ENCODE data around the gene HOXB13. TPM values are rescaled to one million over a fixed set of nuclear protein-coding genes. Genes with fewer than 3 reads are reported as not detected.
"Not testable (repeated sequence)": the region's sequence is repeated elsewhere in the genome, so short reads cannot be mapped to it uniquely, and the experiment has no call there.

Gene HOXB13
- total RNA-seq, 1 experiment from 2014 or later: 6.5 TPM

GRCh38 chr17:48718761-48719641 is 9.5 kb downstream of the HOXB13 start:
- in situ Hi-C loops (cut with HindIII; ENCODE audit: low pct_unique_long_range_greater_than_20kb, low sequenced_read_pairs): no loop called here
- no peak for DNase-seq (ENCODE audit: low read depth)

DNA sequence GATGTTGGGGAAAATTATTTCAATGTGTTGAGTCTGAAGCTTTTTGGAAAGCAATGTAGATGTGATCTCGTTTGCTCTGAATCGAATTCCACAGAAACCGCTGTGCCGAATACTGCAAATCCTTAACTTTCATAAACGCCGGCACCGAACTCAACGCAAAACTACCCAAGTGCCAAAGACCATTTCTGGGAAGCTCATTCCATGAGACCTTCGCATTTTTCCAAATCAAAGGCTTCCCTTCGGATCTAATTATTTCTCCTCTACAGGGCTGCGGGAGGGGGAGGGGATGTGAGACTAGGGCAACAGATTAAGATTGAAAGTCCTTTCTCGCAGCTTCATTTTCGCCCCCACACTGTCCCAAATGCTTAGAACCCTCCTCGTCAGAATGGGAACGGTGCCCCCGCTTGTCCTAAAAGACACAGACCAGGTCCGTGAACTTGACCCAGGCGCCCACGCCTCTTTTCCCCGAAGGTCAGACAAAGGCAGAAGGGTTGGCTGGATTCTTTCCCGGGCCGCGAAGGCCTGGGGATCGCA is 10.3 kb downstream of the HOXB13 start:
- no peak for DNase-seq (ENCODE audit: low read depth)
- in situ Hi-C loops (cut with HindIII; ENCODE audit: low pct_unique_long_range_greater_than_20kb, low sequenced_read_pairs): no loop called here

GRCh38 chr17:48717367-48718226 is 11.0 kb downstream of the HOXB13 start:
- in situ Hi-C loops (cut with HindIII; ENCODE audit: low pct_unique_long_range_greater_than_20kb, low sequenced_read_pairs): no loop called here
- no peak for DNase-seq (ENCODE audit: low read depth)

- in situ Hi-C loops (cut with HindIII; ENCODE audit: low pct_unique_long_range_greater_than_20kb, low sequenced_read_pairs); DNase-seq (ENCODE audit: low read depth): not testable (repeated sequence)
These were observed 12.0 kb downstream of the HOXB13 start for GRCh38 chr17:48716549-48716948.

- in situ Hi-C loops (cut with HindIII; ENCODE audit: low pct_unique_long_range_greater_than_20kb, low sequenced_read_pairs): no loop called here
- no peak for DNase-seq (ENCODE audit: low read depth)
These were observed 12.8 kb downstream of the HOXB13 start for GRCh38 chr17:48715496-48716399.

DNA sequence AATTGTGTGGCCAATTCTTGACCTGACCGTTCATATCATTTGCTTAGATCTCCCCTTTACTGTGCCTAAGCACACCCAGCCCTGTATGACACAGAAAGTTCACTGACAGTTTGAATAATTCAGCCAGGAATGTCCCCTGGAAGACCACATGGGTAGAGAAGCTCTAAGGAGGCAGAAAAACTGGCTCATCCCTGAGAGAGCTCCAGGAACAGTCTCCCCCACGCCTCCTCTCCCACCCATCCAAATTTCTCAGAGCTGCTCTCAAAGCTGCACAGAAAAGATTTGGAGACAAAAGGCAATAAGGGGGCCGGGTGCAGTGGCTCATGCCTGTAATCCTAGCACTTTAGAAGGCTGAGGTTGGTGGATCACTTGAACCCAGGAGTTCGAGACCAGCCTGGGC is 17.4 kb downstream of the HOXB13 start:
- no peak for DNase-seq (ENCODE audit: low read depth)
- in situ Hi-C loops (cut with HindIII; ENCODE audit: low pct_unique_long_range_greater_than_20kb, low sequenced_read_pairs): no loop called here

DNA sequence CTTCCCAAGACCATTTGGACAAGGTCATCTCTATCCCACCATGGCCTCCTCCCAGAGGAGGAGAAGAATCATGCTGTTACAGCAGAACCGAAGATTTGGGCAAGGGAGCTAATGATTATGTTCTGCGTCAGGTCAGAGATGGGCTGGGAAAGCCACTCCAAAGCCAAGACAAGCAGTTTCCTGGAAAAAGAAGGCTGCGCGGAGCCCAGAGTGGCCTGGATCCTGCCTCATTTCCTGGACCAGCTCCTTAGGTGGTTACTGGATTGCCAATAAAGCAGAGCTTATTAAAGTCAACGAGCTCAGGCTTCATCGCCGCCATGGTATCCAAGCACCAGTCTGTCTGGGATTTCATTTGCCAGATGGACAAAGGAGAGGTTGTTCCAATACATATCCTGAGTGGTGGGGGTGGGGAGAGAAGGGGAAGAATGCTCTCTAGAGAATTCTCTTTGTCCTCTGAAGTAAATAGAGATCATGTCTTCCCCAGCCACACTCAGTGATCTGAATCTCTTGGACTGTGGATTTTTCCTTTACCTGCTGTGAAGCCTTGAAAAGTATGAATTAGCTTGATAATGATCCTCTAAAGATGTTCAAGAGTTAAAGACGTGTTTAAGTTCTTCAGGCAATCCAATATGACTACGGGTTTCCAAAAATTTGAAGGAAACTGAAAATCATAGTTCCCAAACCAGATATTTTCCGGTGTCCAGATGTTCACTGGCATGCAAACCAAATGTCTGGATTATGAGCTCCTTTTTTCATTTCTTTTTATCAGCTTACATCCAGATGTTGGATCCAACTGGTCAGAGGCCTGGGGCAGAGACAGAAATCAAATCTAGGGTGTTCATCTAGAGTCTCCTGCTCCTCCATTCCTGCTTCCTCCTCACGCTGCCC is 23.9 kb downstream of the HOXB13 start:
- in situ Hi-C loops (cut with HindIII; ENCODE audit: low pct_unique_long_range_greater_than_20kb, low sequenced_read_pairs): no loop called here
- DNase-seq (ENCODE audit: low read depth): no peak

DNA sequence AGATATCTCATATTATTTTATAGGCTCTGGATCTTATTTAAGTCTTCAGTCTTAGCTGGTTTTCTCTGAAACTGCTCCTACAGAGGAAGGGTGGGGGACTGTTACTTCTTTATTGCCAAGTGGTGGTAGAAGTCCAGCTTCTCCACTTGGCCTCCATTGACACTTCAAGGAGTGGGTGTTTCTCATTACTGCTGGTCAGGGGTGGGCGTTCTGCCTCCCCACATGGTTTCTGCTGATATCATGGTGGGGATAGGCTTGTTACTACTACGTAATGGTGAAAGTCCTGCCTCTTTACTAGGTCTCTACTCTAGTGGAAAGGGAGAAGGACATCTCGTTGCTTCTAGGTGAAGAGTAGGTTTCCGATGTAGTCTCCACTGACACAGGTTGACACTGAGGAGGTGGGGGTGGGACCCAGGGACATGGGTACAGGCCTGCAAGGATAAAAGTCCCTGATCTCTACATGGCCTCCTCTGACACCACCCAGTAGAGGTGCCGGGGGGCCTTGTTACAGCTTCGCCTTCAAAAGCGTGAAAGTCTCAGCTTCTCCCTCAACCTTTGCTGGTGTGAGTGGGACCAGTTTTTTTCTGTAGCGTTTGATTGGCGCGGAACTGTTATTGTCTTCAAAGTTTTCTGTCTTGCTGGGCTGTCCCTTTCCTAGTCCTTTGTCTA is 26.6 kb downstream of the HOXB13 start:
- DNase-seq (ENCODE audit: low read depth): no peak
- in situ Hi-C loops (cut with HindIII; ENCODE audit: low pct_unique_long_range_greater_than_20kb, low sequenced_read_pairs): no loop called here

GRCh38 chr17:48693178-48693577 is 35.4 kb downstream of the HOXB13 start:
- DNase-seq (ENCODE audit: low read depth): no peak
- in situ Hi-C loops (cut with HindIII; ENCODE audit: low pct_unique_long_range_greater_than_20kb, low sequenced_read_pairs): no loop called here

DNA sequence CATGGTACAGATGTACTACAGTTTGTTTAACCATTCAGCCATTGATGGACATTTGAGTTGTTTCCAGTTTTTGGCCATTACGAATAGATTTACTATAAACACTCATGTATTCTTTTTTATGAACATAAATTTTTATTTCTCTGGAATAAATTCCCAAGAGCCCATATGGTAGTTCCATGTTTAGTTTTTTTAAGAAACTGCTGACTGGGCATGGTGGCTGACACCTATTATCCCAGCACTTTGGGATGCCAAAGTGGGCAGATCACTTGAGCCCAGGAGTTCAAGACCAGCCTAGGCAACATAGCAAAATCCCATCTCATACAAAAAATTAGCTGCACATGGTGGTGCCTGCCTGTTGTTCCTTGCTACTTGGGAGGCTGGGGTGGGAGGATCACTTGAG is 36.5 kb downstream of the HOXB13 start:
- DNase-seq (ENCODE audit: low read depth): no peak
- in situ Hi-C loops (cut with HindIII; ENCODE audit: low pct_unique_long_range_greater_than_20kb, low sequenced_read_pairs): no loop called here

GRCh38 chr17:48690655-48691054 is 37.9 kb downstream of the HOXB13 start:
- no peak for DNase-seq (ENCODE audit: low read depth)
- in situ Hi-C loops (cut with HindIII; ENCODE audit: low pct_unique_long_range_greater_than_20kb, low sequenced_read_pairs): no loop called here

GRCh38 chr17:48681609-48682008 is 46.9 kb downstream of the HOXB13 start:
- no peak for DNase-seq (ENCODE audit: low read depth)
- in situ Hi-C loops (cut with HindIII; ENCODE audit: low pct_unique_long_range_greater_than_20kb, low sequenced_read_pairs): no loop called here

- in situ Hi-C loops (cut with HindIII; ENCODE audit: low pct_unique_long_range_greater_than_20kb, low sequenced_read_pairs): no loop called here
- DNase-seq (ENCODE audit: low read depth): no peak
These were observed 49.0 kb downstream of the HOXB13 start for GRCh38 chr17:48679385-48680096.

DNA sequence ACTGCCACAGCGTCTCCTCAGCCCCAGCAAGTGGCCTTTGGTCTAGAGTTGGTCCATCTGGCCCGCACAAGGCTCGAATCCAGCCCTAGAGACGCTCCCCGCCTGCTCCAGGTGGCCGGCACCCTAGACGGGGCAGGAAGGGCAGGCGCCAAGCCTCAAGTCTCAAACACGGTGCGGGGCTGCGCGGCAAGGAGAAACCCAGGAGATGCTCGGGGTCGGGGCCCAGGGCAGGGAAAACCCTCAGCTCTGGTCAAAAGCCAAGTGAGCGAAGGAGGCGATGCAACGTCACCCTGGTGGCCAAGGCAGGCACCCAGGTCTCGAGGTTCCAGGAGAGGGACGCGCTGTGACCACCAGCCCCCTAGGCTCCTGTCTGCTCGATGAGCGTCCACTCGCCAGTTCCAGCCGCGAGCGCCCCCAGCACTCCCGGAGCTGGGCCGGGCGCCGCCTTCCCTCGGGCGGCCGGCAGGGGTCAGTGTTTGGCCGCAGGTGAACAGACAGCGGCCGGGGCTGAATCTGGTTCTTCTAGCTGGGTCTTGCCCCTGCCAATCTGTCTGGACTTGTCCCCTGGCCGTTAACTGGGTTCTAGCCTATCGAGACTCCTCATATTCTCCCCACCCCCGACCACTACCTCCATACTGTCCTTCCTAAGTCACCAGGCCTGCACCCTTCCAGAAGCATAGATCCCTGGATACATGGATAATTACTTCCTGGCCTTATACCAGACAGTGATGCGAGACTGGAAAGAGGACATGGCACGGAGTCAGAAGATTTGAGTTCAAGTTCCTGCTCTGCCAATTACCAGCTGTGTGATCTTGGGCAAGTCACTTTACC is 50.2 kb downstream of the HOXB13 start:
- in situ Hi-C loops (cut with HindIII; ENCODE audit: low pct_unique_long_range_greater_than_20kb, low sequenced_read_pairs): no loop called here
- DNase-seq (ENCODE audit: low read depth): peak; percentile 44

DNA sequence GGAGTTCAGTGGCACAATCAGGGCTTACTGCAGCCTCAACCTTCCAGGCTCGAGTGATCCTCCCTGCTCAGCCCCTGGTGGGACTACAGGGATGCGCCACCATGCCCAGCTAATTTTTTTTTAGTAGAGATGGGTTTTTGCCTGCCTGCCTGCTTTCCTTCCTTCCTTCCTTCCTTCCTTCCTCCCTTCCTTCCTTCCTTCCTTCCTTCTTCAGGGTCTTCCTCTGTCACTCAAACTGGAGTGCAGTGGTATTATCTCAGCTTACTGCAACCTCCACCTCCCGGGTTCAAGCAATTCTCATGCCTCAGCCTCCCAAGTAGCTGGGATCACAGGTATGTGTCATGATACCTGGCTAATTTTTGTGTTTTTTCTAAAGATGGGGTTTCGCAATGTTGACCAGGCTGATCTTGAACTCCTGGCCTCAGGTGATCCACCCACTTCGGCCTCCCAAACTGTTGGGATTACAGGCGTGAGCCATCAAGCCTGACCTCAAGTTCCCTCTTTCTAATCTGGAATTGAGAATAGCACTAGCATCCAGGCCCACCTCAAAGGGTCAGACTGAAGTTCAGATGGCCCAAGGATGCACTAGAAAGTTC is 51.5 kb downstream of the HOXB13 start:
- no peak for DNase-seq (ENCODE audit: low read depth)
- in situ Hi-C loops (cut with HindIII; ENCODE audit: low pct_unique_long_range_greater_than_20kb, low sequenced_read_pairs): no loop called here

All from Caki2 (cell line).